GM12878 (cell line): ENCODE results near the gene CRTC1. TPM values are rescaled to one million over a fixed set of nuclear protein-coding genes. Genes with fewer than 3 reads are reported as not detected.

Experiments used
- ASH2L ChIP-seq: fragments of 300-600, 200-600 bp; sonication (generic); IDR thresholded peaks from 2 replicates; pipeline ENCODE4 v1.6.1; 2017; ENCODE audit warnings: low read depth, mild to moderate bottlenecking, borderline replicate concordance
- ATF7 ChIP-seq: fragments of 450-650 bp; IDR thresholded peaks from 2 replicates; pipeline ENCODE4 v1.6.1; 2016; ENCODE audit warnings: low read depth, mild to moderate bottlenecking
- CHD4 ChIP-seq: fragments of 200-600 bp; sonication (generic); IDR thresholded peaks from 2 replicates; pipeline ENCODE4 v1.6.1; 2016; ENCODE audit warnings: mild to moderate bottlenecking
- CTCF ChIP-seq, 3 experiments: IDR thresholded peaks in 2 of 3; conservative IDR thresholded peaks in 1 of 3; 2 replicates each; pipeline ENCODE4 v1.5.1; 2011; ENCODE audit warnings: low read depth in 3 of 3, low read length in 3 of 3, mild to moderate bottlenecking in 3 of 3, control low read depth in 2 of 3, moderate library complexity in 2 of 3, inconsistent platforms in 1 of 3, mixed read lengths in 1 of 3; ENCODE audit not compliant: control insufficient read depth in 2 of 3, insufficient read depth in 1 of 3; ENCODE audit errors: extremely low read depth in 1 of 3
- EGR1 ChIP-seq, 2 experiments: IDR thresholded peaks; 1 replicate in 1 of 2; 2 replicates in 1 of 2; pipeline ENCODE4 v1.6.1; 2011 to 2012; ENCODE audit warnings: low read depth in 2 of 2, low read length in 2 of 2, borderline replicate concordance in 1 of 2, mild to moderate bottlenecking in 1 of 2, moderate library complexity in 1 of 2
- EP300 ChIP-seq, 2 experiments: fragments of 150-350 bp in 1 of 2; IDR thresholded peaks; 2 replicates each; pipeline ENCODE4 v1.6.1; 2011 to 2012; ENCODE audit warnings: low read depth in 2 of 2, low read length in 2 of 2, borderline replicate concordance in 1 of 2, improper control_type of control experiment in 1 of 2, inconsistent platforms in 1 of 2; ENCODE audit not compliant: control insufficient read depth in 1 of 2
- ESRRA ChIP-seq: IDR thresholded peaks from 2 replicates; pipeline ENCODE4 v1.6.1; 2012; ENCODE audit warnings: mild to moderate bottlenecking, low read length, improper control_type of control experiment
- IKZF2 ChIP-seq, 2 experiments: fragments of 450-650 bp; IDR thresholded peaks; 2 replicates each; pipeline ENCODE4 v1.6.1; 2017; ENCODE audit warnings: mild to moderate bottlenecking in 2 of 2, moderate library complexity in 2 of 2
- IRF5 ChIP-seq: fragments of 450-650 bp; IDR thresholded peaks from 2 replicates; pipeline ENCODE4 v1.6.1; 2017; ENCODE audit warnings: borderline replicate concordance
- JUND ChIP-seq: IDR thresholded peaks from 2 replicates; pipeline ENCODE4 v1.6.1; 2012; ENCODE audit warnings: low read depth, mild to moderate bottlenecking, low read length, improper control_type of control experiment, moderate library complexity
- MXI1 ChIP-seq: fragments of 150-350 bp; IDR thresholded peaks from 2 replicates; pipeline ENCODE4 v1.6.1; 2011; ENCODE audit warnings: low read depth, mild to moderate bottlenecking, inconsistent platforms, low read length, improper control_type of control experiment
- NKRF ChIP-seq: fragments of 450-650 bp; conservative IDR thresholded peaks from 2 replicates; pipeline ENCODE4 v1.6.1; 2017; ENCODE audit warnings: mild to moderate bottlenecking, moderate library complexity
- NR2F1 ChIP-seq: fragments of 450-650 bp; conservative IDR thresholded peaks from 2 replicates; pipeline ENCODE4 v1.6.1; 2017; ENCODE audit warnings: mild to moderate bottlenecking
- RAD51 ChIP-seq: fragments of 450-650 bp; IDR thresholded peaks from 2 replicates; pipeline ENCODE4 v1.6.1; 2016; ENCODE audit warnings: moderate library complexity, mild to moderate bottlenecking, inconsistent platforms
- RB1 ChIP-seq: fragments of 450-650 bp; formaldehyde crosslinking; IDR thresholded peaks from 2 replicates; pipeline ENCODE4 v1.6.1; 2017; ENCODE audit warnings: mild to moderate bottlenecking, borderline replicate concordance
- RCOR1 ChIP-seq: conservative IDR thresholded peaks from 2 replicates; pipeline ENCODE4 v1.6.1; 2012; ENCODE audit warnings: low read depth, low read length, improper control_type of control experiment
- SIN3A ChIP-seq: IDR thresholded peaks from 2 replicates; pipeline ENCODE4 v1.6.1; 2012; ENCODE audit warnings: low read depth, low read length, improper control_type of control experiment
- SREBF1 ChIP-seq: IDR thresholded peaks from 2 replicates; pipeline ENCODE4 v1.6.1; 2012; ENCODE audit warnings: mild to moderate bottlenecking, low read length
- USF2 ChIP-seq: IDR thresholded peaks from 2 replicates; pipeline ENCODE4 v1.6.1; 2011; ENCODE audit warnings: low read depth, low read length, improper control_type of control experiment, borderline replicate concordance
- YBX1 ChIP-seq: fragments of 450-650 bp; IDR thresholded peaks from 2 replicates; pipeline ENCODE4 v1.6.1; 2016; ENCODE audit warnings: antibody characterized with exemption
- ZBED1 ChIP-seq: IDR thresholded peaks from 2 replicates; pipeline ENCODE4 v1.6.1; 2016; ENCODE audit warnings: borderline replicate concordance
- ZNF207 ChIP-seq: fragments of 450-650 bp; IDR thresholded peaks from 2 replicates; pipeline ENCODE4 v1.6.1; 2014; ENCODE audit warnings: antibody characterized with exemption, mild to moderate bottlenecking, borderline replicate concordance
- ZNF384 ChIP-seq: IDR thresholded peaks from 2 replicates; pipeline ENCODE4 v1.6.1; 2012; ENCODE audit warnings: low read depth, mild to moderate bottlenecking, low read length, improper control_type of control experiment, borderline replicate concordance
- polyA plus RNA-seq, 11 experiments: library from polyadenylated mRNA; depleted of rRNA in 4 of 11; unstranded in 6 of 11; stranded (reverse) in 5 of 11; fragments of >200 nt; fragmentation: Nextera tagmentation in 4 of 11; fragmentation: Illumina TruSeq in 1 of 11; extraction: Ambion mirVana in 4 of 11; extraction: Trizol in 1 of 11; gene quantifications; 1 replicate in 1 of 11; 2 replicates in 10 of 11; pipeline versions ENCODE4 v1.2.1 to v1.2.3, GENCODE V29; 2011 to 2016; ENCODE audit warnings: inconsistent platforms in 2 of 11, missing spikeins in 2 of 11, low read depth in 1 of 11
- total RNA-seq, 4 experiments: library from RNA; depleted of rRNA in 3 of 4; stranded (reverse); fragments of >200 nt in 3 of 4; fragmentation: Illumina TruSeq in 1 of 4; extraction: Trizol in 1 of 4; gene quantifications; 2 replicates each; pipeline versions ENCODE4 v1.2.1 to v1.2.3, GENCODE V29; 2013 to 2021

Gene CRTC1
- total and polyA plus RNA-seq, 10 of the 15 experiments (the other 5 are each of a cell fraction or from before 2014, with no cell fraction given) = 0.02 to 4.6 (median 1.1) TPM; not detected in 1

- TF ChIP-seq NKRF = no peak
- no peak for TF ChIP-seq SIN3A
- TF ChIP-seq ESRRA = no peak
- no peak for TF ChIP-seq ASH2L
- TF ChIP-seq ZNF207 = no peak
- TF ChIP-seq USF2 = no peak
- TF ChIP-seq RB1 = no peak
- no peak for TF ChIP-seq JUND
- no peak for TF ChIP-seq EP300 (IDR thresholded peaks at IDR 0.05; ENCODE audit: borderline replicate concordance in 1 of 2, control insufficient read depth in 1 of 2, low read depth in 2 of 2, low read length in 2 of 2)
- TF ChIP-seq YBX1 = no peak
- 0 out of 3 replicates have a peak, but pooled peaks of 1 of the 2 experiments have one; percentile 36 for TF ChIP-seq EGR1 (IDR thresholded peaks at IDR 0.05; ENCODE audit: borderline replicate concordance in 1 of 2, low read depth in 2 of 2, low read length in 2 of 2)
- TF ChIP-seq RCOR1 = no peak
- TF ChIP-seq ZBED1 = no peak
- TF ChIP-seq ATF7 = no peak
- TF ChIP-seq MXI1 = no peak
- no peak for TF ChIP-seq NR2F1
- no peak for TF ChIP-seq CHD4
- TF ChIP-seq IKZF2 (IDR thresholded peaks at IDR 0.05) = peak in 1 of 2 experiments; percentile 21; a peak in 1 of 4 replicates
- TF ChIP-seq IRF5 = no peak
- TF ChIP-seq CTCF (IDR thresholded peaks at IDR 0.05 in 2 of 3, conservative IDR thresholded peaks at IDR 0.05 in 1 of 3; ENCODE audit: control insufficient read depth in 2 of 3, extremely low read depth in 1 of 3, insufficient read depth in 1 of 3, low read depth in 3 of 3, low read length in 3 of 3) = no peak
- no peak for TF ChIP-seq RAD51
- TF ChIP-seq SREBF1 = no peak
- no peak; the same call in 1 of the 2 replicates for TF ChIP-seq ZNF384
Observed at GRCh38 chr19:18700501-18701249, 17.2 kb downstream of the CRTC1 start (continued).
